GM18520 (cell line): ENCODE results near the gene MGMT.

Experiments
- ATAC-seq: cut with Tn5 transposase; IDR thresholded peaks from one replicate; pipeline ENCODE4 v1.9.1; 2021; ENCODE audit not compliant: unreplicated experiment

The MGMT gene

DNA sequence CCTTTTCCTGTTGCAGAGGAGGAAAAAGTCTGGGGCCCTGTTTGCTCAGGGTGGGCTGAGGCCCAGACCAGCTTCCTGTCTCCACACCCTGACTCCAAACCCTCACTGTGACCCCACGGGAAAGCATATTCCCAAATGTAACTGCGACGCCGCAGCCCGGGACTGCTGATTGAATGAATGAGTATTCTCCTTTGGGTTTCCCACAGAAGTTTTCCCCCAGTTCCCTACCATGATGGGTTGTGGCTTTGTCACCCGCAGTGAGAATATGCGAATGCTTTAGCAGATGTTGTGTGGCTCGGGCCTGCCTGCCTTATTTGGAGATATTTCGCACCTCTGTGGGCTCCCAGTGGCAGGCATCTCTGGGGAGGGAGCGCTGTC lies 50.6 kb downstream of the MGMT start:
- ATAC-seq = no peak

- no peak for ATAC-seq
These were observed 51.8 kb downstream of the MGMT start for GRCh38 chr10:129518793-129519192.

- no peak for ATAC-seq
These were observed 53.5 kb downstream of the MGMT start for GRCh38 chr10:129520440-129521080.

DNA sequence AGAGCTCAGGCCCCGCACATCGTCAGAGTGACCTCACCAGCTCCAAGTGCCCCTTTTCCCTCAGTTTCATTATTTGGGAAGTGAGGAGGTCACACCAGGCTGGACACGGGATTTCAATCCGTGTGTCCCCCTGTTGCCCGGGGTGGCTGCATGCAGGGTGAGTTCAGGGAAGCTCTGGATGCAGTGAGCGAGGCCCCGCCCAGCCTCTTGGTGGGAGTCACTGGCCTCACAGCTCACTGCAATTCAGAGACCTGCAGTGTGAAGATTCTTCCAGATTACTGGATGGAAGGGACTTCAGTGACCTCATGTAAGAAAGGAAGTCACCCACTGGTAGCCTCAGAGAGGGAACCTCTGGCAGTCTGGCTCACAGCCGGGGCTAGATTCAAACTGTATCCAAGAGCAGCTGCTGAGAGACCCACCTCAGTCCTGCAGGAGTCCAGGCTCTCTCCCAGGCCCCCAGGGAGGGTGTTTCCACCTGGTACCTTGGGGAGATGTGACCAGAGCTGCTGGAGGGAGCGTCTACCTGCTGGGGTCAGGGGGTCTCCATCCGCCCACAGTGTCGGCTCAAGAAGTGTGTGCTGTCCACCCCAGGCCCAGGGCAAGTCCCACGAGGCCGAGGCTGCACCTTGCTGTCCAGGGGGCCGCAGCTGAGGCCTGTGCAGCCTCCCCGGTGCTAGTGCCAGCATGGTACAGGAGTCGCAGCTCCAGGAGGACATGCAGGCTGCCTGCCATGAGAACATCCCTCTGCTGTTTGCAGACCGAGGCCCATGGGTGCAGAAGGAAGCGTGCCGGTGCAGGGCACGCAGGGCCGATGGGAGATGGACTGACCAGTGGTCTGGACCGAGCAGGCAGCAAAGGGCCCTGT lies 54.4 kb downstream of the MGMT start:
- ATAC-seq = no peak

DNA sequence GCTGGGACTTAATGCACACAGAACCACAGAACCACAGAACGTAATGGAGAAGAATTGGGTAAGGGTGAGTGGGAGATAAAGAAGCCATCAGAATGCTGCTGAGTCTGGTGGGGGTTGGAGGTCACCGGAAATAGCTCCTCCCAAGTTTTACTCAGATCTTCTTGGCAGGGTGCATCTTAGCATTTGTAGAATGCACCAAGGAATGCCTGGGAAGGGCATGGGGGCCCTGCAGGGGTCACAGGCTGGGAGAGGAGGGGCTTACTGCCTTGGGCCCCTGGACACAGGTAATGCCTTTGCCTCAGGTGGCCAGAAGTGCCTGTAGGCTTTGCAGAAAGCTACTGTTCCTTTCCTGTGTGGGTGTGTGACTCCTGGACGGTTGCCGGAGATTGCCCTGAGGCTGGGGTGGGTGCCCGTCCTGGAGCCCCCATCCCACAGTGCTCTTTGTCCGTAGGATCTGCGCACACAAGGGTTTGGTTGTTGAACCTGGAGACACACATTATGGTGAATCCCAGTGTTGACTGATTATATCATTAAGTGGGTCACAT lies 55.1 kb downstream of the MGMT start:
- ATAC-seq = no peak

- ATAC-seq = no peak
These were observed 56.1 kb downstream of the MGMT start for GRCh38 chr10:129523031-129523722.

- no peak for ATAC-seq
These were observed 56.8 kb downstream of the MGMT start for GRCh38 chr10:129523723-129524316.

GRCh38 chr10:129524936-129525335 lies 57.9 kb downstream of the MGMT start:
- ATAC-seq = no peak

- no peak for ATAC-seq
These were observed 58.4 kb downstream of the MGMT start for GRCh38 chr10:129525401-129525801.

DNA sequence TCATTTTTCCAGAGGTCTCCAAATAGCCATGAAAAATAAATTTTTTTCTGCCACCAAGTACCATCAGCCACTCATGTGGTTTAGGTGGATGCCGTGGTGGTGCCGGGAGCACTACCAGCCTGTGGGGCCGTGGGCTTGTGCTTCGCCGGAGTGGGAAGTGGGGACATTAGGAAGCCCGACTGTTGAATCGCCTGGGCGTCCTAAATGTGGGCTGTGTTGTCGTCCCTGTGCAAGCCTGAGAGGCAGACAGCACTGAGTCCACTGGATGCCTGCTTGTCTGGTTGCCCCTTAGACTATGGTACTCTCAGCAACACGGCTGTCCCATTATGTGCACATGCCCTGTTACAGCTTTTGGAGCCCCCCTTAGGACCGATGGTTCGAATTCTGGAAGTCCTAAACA lies 59.9 kb downstream of the MGMT start:
- no peak for ATAC-seq

- ATAC-seq = no peak
These were observed 61.4 kb downstream of the MGMT start for GRCh38 chr10:129528376-129528978.

GRCh38 chr10:129530581-129530980 lies 63.5 kb downstream of the MGMT start:
- ATAC-seq = no peak

- ATAC-seq = no peak
These were observed 64.3 kb downstream of the MGMT start for GRCh38 chr10:129531195-129531968.

DNA sequence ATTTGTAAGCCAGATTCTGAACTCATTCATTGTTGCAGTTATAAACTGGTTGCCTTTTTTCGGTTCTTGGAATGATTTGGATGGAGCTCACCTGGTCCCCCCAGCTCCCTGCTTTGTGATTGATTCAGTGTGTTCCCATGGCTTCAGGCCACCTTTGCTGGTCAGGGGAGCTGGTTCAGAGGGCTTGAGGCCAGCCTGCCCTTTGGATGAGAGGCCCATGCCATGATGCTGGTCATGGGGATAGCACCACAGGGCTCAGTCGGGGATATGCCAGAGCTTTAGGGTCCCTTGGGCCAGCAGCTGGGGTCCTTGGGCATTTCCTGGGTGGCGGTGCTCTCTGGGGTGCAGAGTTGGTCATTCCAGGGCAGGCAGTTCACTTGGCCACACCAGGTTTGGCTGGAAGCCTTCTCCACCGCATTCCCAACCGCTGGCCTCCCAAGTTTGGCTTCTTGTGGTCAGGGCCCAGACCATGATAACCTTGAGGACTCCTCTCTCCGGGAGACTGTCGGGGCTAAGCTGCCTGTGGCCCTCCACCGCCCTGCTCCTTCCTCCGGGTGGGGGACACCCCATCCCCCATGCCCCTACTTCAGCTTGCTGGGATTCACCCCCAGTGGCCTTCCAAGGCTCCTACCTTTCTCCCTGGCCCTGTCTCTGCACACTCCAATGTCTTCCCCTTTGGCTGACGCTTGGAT lies 65.1 kb downstream of the MGMT start:
- ATAC-seq = no peak

DNA sequence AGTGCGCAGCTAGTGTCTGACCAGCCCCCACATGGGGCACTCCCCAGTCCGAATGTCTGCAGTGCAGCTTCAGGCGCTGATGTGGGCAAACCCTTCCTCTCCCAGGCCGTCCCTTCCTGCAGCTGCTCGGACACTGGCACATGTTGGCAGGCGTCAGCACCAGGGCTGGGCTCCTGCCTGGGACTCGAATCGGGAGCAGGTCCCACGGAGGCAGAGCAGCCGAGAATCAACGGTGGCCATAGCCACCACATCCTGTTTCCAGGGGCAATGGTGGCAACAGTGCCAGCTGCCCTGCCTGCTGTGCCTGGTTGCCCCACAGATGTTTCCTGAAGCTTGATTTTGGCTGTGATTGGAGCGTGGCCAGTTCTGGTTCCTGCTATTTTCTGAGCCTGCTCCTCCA lies 65.8 kb downstream of the MGMT start:
- ATAC-seq = no peak

DNA sequence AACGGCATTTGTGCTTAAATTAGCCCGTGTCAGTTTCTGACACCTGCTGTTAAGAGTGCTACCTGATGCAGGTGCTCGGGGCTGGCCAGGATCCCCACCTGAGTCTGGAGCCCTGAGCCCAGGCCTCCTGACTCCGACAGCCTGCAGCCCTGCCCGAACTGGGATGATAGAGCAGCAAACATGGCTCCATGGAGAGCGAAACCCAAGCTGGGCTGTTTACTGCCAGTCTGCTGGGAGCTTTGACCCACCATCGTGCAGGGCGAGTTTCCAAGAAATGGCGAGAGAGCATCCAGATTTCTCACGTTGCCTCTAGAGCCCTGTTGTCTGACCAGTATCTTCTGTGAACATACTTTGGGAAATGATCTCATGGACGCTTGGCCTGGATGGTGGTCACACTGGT lies 66.2 kb downstream of the MGMT start:
- no peak for ATAC-seq

DNA sequence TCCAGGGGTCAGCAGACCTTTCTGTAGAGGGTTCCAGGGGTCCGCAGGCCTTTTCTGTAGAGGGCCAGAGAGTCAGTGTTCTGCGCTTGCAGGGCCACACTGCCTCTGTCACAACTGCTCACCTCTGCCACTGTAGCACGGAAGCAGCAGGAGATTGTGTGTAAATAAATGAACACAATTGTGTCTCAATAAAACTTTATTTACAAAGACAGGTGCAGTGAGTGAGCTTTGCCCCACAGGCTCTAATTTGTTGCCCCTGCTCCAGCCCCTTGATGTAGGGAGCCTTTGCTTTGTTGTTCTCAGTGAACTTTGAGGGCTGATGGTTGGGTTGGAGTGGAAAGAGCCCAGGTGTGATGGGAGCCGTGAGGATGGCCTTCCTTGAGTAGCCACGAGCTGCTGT lies 67.8 kb downstream of the MGMT start:
- ATAC-seq = no peak

- ATAC-seq = no peak
These were observed 69.3 kb downstream of the MGMT start for GRCh38 chr10:129536336-129536735.

DNA sequence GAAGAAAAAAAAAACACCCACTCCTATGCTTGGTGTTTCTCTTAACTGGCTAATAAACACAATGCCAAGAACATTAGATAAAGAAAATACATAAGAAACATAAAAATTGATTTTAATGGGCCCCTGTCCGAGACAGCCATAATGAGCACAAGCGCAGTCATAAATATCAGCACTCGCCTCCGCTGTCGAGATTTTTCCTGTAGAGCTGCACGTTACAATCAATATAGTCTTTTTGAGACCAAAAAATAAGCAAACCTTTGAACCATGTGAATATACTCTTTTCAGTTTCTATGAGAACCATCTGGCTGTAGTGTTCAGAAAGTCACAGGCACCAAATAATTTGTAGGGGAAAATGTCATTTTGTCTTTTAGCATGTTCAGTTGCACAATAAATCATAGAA lies 70.1 kb downstream of the MGMT start:
- no peak for ATAC-seq

GRCh38 chr10:129538236-129538635 lies 71.2 kb downstream of the MGMT start:
- no peak for ATAC-seq
